Ovary (tissue), 9 donors: ENCODE data around the gene TLR8. TPM values are rescaled to one million over a fixed set of nuclear protein-coding genes. Genes with fewer than 3 reads are reported as not detected.

ENCODE experiments used
- DNase-seq, 5 donors: peaks; one replicate each; pipeline ENCODE4 v3.0.0-alpha.2; 2019 to 2020
- H3K27ac ChIP-seq, 2 donors: fragments of 200-600 bp; one replicate each; pipeline versions ENCODE4 v1.5.1 to v1.8.0; 2019 to 2022
- H3K27me3 ChIP-seq: fragments of 200-600 bp; one replicate; pipeline ENCODE4 v1.8.0; 2022
- H3K36me3 ChIP-seq: fragments of 200-600 bp; sonication (generic); one replicate; pipeline ENCODE4 v1.5.1; 2019
- H3K4me1 ChIP-seq: one replicate; pipeline ENCODE4 v1.8.1; 2013; ENCODE audit warnings: mild to moderate bottlenecking, moderate library complexity; ENCODE audit not compliant: insufficient read depth
- H3K4me3 ChIP-seq: fragments of 200-600 bp; sonication (generic); one replicate; pipeline ENCODE4 v1.5.1; 2017
- H3K9me3 ChIP-seq, 2 donors: fragments of 200-600 bp in 1 of 2; sonication (generic) in 1 of 2; one replicate each; pipeline versions ENCODE4 v1.5.1 to v1.8.1; 2013 to 2019; ENCODE audit warnings: mild to moderate bottlenecking in 1 of 2, moderate library complexity in 1 of 2
- EP300 ChIP-seq: sonication (generic); formaldehyde crosslinking; IDR thresholded peaks from one replicate; pipeline ENCODE4 v1.6.1; 2017; ENCODE audit warnings: antibody characterized with exemption
- POLR2A ChIP-seq: fragments of 450-650 bp; IDR thresholded peaks from one replicate; pipeline ENCODE4 v1.6.1; 2017; ENCODE audit warnings: antibody characterized with exemption, mild to moderate bottlenecking, moderate library complexity
- whole genome bisulfite sequencing, 3 donors: extraction: QIAGEN DNeasy Blood & Tissue Kit in 1 of 3; methylation state at CpG; one replicate each; pipeline versions ENCODE4 v1.1.5 to v1.1.7; 2013 to 2017; 5-methylcytosine and 5-hydroxymethylcytosine counted together
- intact Hi-C, 4 donors: fragments of 100-400 bp; cut with DNase I; formaldehyde crosslinking; loops; one replicate each; pipeline versions ENCODE4 v1.11.0 to v1.15.1; 2022 to 2023
- polyA plus RNA-seq, 2 donors: library from polyadenylated mRNA; stranded (reverse); fragments of 200-250 nt in 1 of 2; fragments of 350-450 nt in 1 of 2; fragmentation: Illumina TruSeq in 1 of 2; extraction: RNeasy Lipid Tissue Mini Kit (QIAGEN cat#74804) in 1 of 2; gene quantifications; one replicate each; pipeline ENCODE4 v1.2.3, GENCODE V29; 2013 to 2014
- total RNA-seq, 7 donors: library from RNA; depleted of rRNA in 2 of 7; stranded (reverse); fragments of >200 nt in 2 of 7; fragmentation: NEBNext Ultra II Directional in 3 of 7; extraction: Animal tissue kit (Norgen Biotek cat#: 25700) in 3 of 7; gene quantifications; one replicate each; pipeline versions ENCODE4 v1.1.0 to v1.2.4, GENCODE V29; 2016 to 2023
- TF ChIP-seq, protein P1 (sequence below), 3 donors: fragments of 450-650 bp in 2 of 3; fragments of 200-600 bp in 1 of 3; IDR thresholded peaks; one replicate each; pipeline versions ENCODE4 v1.5.1 to v1.8.0; 2016 to 2022; ENCODE audit warnings: antibody characterized with exemption in 3 of 3, mild to moderate bottlenecking in 1 of 3
- donor health status: DM: no; HTN: no; CAD: no; lungs with moderate emphysema.
- donor health status: DM: no; HTN: no; CAD: no.
- donor health status: Bipolar disorder and iron deficiency.
- donor health status: DM: yes; HTN: yes; CAD: no.
- donor health status: DM: no; HTN: no; CAD: no.
- donor health status: DM: yes; HTN: yes; CAD: no.

The TLR8 gene
- total and polyA plus RNA-seq, 9 donors: 0.18 to 2.5 (median 0.30) TPM

GRCh38 chrX:12967711-12968465 is 61.5 kb downstream of the TLR8 start:
- TF ChIP-seq POLR2A (no peak), EP300 (no peak)
- TF ChIP-seq, protein P1, sequence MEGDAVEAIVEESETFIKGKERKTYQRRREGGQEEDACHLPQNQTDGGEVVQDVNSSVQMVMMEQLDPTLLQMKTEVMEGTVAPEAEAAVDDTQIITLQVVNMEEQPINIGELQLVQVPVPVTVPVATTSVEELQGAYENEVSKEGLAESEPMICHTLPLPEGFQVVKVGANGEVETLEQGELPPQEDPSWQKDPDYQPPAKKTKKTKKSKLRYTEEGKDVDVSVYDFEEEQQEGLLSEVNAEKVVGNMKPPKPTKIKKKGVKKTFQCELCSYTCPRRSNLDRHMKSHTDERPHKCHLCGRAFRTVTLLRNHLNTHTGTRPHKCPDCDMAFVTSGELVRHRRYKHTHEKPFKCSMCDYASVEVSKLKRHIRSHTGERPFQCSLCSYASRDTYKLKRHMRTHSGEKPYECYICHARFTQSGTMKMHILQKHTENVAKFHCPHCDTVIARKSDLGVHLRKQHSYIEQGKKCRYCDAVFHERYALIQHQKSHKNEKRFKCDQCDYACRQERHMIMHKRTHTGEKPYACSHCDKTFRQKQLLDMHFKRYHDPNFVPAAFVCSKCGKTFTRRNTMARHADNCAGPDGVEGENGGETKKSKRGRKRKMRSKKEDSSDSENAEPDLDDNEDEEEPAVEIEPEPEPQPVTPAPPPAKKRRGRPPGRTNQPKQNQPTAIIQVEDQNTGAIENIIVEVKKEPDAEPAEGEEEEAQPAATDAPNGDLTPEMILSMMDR (IDR thresholded peaks at IDR 0.05): no peak

GRCh38 chrX:12970691-12971202 is 64.3 kb downstream of the TLR8 start:
- TF ChIP-seq, protein P1 (IDR thresholded peaks at IDR 0.05): peak in 2 of 3 donors; percentile 50 to 51
- TF ChIP-seq POLR2A (no peak), EP300 (no peak)
- no peak overlapping the region for H3K4me3 ChIP-seq
- no peaks in the 10 kb centered on the region for H3K9me3 ChIP-seq
- intact Hi-C loops: loop anchor here (2.0 to 10.0 kb wide), 5 partner anchors 124 to 518 kb away; no protein-coding TSS in a partner anchor
- H3K4me1 ChIP-seq: no peaks in the 10 kb centered on the region
- WGBS, 3 donors: 19 to 32% (median 28%) methylated on average over 11 of the region's 11 CpGs
- DNase-seq: peak in 2 of 5 donors; percentile 41 to 42
- H3K27me3 ChIP-seq: no peaks in the 10 kb centered on the region
- no peaks in the 10 kb centered on the region for H3K36me3 ChIP-seq
- peak overlapping the region; percentile 8 to 74 for H3K27ac ChIP-seq

More at GRCh38 chrX:12967711-12968465, 61.5 kb downstream of the TLR8 start:
- no peaks in the 10 kb centered on the region for H3K9me3 ChIP-seq
- intact Hi-C loops: no loop called here
- WGBS, 3 donors: 82 to 87% (median 86%) methylated on average over 15 of the region's 15 CpGs
- no peaks in the 10 kb centered on the region for H3K36me3 ChIP-seq
- no peaks in the 10 kb centered on the region for H3K4me1 ChIP-seq
- H3K27ac ChIP-seq: no peak overlapping the region
- no peaks in the 10 kb centered on the region for H3K27me3 ChIP-seq
- DNase-seq: no peak
- no peak overlapping the region for H3K4me3 ChIP-seq

DNA sequence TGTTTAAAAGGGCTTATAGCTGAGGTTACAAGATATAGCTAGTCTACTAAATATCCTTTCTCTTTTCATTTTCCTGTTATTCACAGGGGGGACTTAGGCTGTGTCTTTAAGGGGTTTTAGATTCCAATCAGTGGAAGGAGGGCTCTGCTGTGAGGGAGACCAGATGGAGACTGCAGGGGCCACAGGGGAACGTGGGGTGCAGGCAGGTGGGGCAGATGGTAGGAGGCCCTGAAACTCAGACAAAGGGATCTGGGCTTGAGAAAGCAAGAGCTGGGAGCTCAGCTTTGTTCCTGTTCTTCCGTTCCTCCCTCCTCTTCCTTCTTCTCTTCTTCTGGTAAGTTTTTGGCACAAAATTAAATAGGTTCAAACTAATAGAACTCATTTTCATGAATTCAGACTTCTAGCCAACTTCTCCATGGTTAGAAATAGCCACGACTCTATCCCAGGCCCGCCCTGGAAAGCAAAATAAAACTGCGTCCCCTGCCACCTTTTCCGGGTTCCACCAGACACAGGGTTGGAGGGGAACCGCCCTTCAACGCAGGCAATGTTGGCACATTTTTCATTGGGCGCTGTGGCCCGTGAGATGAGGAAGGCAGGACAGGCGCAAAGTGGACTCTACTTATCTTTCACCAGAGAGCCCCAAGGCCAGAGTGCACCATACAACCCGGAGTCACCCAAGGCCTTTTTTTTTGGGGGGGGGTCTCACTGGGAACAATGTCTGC is 65.0 kb downstream of the TLR8 start:
- no peaks in the 10 kb centered on the region for H3K27me3 ChIP-seq
- no peak for TF ChIP-seq POLR2A
- TF ChIP-seq, protein P1 (IDR thresholded peaks at IDR 0.05): no peak
- no peak for TF ChIP-seq EP300
- peak; percentile 29 to 57 (median 42) for DNase-seq
- no peaks in the 10 kb centered on the region for H3K9me3 ChIP-seq
- no peak overlapping the region for H3K4me3 ChIP-seq
- peak overlapping the region in 1 of 2 donors; percentile 74 for H3K27ac ChIP-seq
- 53 to 75% (median 59%) methylated on average over 12 of the region's 12 CpGs for WGBS, 3 donors
- H3K36me3 ChIP-seq: no peaks in the 10 kb centered on the region
- intact Hi-C loops: loop anchor here (2.0 to 10.0 kb wide), 5 partner anchors 123 to 517 kb away; no protein-coding TSS in a partner anchor
- H3K4me1 ChIP-seq: no peaks in the 10 kb centered on the region

DNA sequence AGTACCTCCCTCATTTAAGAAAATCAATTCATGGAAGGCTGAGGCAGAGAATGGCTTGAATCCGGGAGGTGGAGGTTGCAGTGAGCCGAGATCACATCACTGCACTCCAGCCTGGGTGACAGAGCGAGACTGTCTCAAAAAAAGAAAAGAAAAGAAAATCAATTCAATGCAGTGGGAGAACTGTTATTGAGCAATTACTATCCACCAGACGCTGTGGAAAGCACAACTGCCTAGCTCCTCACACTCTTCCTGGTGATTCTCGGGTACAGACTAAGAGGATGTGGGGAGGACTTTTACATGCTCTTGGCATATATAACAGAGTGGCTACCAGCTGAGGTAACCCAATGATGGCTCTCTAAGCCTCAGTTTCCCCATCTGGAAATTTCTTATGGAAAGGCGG is 65.8 kb downstream of the TLR8 start:
- Histone ChIP-seq H3K9me3 (no peaks in the 10 kb centered on the region), H3K36me3 (no peaks in the 10 kb centered on the region), H3K4me1 (no peaks in the 10 kb centered on the region), H3K27me3 (no peaks in the 10 kb centered on the region), H3K4me3 (no peak overlapping the region), H3K27ac (peak overlapping the region in 1 of 2 donors; percentile 74)
- DNase-seq: no peak
- WGBS, 3 donors: 76 to 84% (median 83%) methylated on average over 6 of the region's 6 CpGs
- TF ChIP-seq POLR2A: no peak
- TF ChIP-seq, protein P1 (IDR thresholded peaks at IDR 0.05): no peak
- TF ChIP-seq EP300: no peak
- intact Hi-C loops: loop anchor here in 3 of 4 donors (5.0 to 10.0 kb wide), 4 partner anchors 123 to 515 kb away; no protein-coding TSS in a partner anchor
